NCI-H748 (cell line): ENCODE data around the gene SLC25A38.

Experiments
- DNase-seq: peaks from one replicate; lab custom pipeline; 2025; ENCODE audit not compliant: unreplicated experiment; lab: John Stamatoyannopoulos, UW

The SLC25A38 gene

GRCh38 chr3:39432342-39432741, 49.2 kb downstream of the SLC25A38 start:
- no peak for DNase-seq

GRCh38 chr3:39433642-39434041, 50.5 kb downstream of the SLC25A38 start:
- DNase-seq = no peak

- no peak for DNase-seq
These were observed 51.4 kb downstream of the SLC25A38 start for GRCh38 chr3:39434574-39434973.

DNA sequence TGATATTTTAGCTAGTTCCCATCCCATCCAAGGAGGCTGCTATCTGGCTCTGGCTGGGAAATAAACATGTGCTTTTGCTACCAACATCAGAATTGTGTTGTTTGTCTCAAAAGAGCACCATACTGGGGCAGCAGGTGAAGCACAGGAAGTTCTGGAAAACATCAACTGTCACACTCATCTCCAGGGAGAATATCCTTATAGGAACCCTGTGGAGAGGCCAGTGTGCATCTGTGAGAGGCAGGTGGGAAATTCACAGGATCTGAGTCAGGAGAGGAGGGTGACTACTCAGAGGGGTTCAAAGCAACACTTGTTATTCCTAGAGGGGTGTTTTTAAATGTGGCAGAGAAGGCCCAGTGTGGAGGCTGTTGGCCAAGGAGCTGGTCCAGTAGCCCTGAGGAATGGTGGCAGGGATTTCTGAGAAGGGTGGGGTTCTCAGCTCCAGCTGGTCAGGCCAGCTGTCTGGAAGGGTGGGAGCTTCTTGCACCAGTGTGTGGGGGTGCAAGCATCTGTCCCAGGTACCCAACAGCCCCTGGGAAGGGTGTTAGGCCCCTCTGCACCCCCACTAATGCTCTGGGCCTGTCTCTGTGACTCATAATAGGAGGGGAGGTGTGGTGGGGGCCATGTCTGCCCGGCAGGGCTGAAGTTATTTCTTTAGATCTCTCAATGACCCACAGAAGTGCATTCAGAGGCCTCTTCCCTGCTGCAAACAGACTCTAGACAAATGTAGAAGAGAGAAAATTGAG, 52.0 kb downstream of the SLC25A38 start:
- DNase-seq = peak; percentile 45

- DNase-seq = no peak
These were observed 55.7 kb downstream of the SLC25A38 start for GRCh38 chr3:39438880-39439279.

GRCh38 chr3:39440316-39440715, 57.1 kb downstream of the SLC25A38 start:
- no peak for DNase-seq

DNA sequence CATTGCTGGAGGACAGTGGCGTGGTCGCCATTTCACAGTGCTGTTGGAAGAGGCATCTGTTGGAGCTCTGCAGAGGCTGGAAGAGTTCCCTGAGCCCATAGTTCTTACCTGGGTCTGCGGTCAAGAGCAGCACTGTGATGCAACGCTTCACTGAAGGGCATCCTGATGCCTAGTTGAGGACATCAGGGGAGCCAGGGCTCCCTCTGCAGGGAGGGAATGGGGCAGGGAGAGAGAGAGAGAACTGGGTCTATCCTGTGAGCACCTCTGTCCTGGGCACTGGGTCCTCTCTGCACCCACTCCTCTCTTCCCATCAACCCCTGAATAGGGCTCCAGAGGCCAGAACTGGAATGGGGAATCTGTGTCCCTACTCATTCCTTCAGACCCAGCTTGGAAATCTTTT, 60.4 kb downstream of the SLC25A38 start:
- peak; percentile 26 for DNase-seq

DNA sequence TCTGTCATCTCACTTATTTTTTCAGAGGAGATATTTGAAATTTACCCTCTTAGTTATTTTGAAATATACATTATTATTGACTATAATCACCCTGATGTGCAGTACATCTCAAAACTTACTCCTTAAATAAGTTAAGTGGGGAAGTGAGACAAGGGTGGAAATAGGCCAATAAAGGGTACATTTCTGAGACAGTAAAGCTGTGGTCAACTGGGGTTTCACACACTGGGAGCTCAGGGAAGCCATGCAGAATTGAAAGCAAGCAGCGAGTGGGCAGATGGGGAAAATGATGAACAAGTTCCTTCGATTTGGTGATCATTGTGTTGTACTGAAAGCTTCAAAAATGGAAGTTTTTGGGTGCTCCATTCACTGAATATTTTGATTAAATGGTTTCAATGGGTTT, 62.8 kb downstream of the SLC25A38 start:
- DNase-seq = no peak

DNA sequence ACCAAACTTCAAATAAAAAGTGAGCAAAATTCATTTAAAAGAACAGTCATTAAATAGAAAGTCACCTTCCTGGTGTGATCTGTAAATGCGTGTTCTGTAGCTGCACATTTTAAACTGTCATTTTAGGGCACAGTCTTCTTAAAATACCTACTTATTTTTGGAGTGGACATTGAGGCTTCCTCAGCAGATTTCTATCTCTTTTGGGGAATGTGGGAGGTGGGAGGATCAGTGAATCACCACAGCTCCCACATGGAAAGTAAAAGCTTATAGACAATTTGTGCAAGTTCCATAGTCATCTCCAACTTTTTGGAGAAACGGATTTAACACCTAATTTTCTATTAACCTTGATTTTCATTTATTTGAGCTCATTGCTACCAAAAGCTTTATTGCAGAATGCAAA, 63.3 kb downstream of the SLC25A38 start:
- no peak for DNase-seq
